DND-41 (cell line): ENCODE measurements around the gene ASIC1.

Experiments
- ATAC-seq: fragments of 200-7000 bp; cut with Tn5 transposase; 3 replicates; pipeline ENCODE4 v1.9.1; 2021; ENCODE audit warnings: low read depth; ENCODE audit not compliant: insufficient read depth
- DNase-seq: peaks from one replicate; pipeline ENCODE4 v3.0.0-alpha.2; 2020
- H2AFZ ChIP-seq: 2 replicates; pipeline ENCODE4 v1.6.0; 2012; ENCODE audit warnings: low read depth, low read length
- H3K27ac ChIP-seq: 2 replicates; pipeline ENCODE4 v1.5.1; 2012; ENCODE audit warnings: low read length, inconsistent platforms
- H3K27me3 ChIP-seq: fragments of 200-600 bp; sonication (generic); 2 replicates; pipeline ENCODE4 v1.6.0; 2012; ENCODE audit warnings: low read length, mild to moderate bottlenecking, inconsistent platforms; ENCODE audit not compliant: insufficient read depth, poor library complexity
- H3K36me3 ChIP-seq: 2 replicates; pipeline ENCODE4 v1.5.1; 2012; ENCODE audit warnings: low read length, inconsistent platforms; ENCODE audit not compliant: insufficient read depth
- H3K4me1 ChIP-seq: 2 replicates; pipeline ENCODE4 v1.5.1; 2012; ENCODE audit warnings: mild to moderate bottlenecking, low read length; ENCODE audit not compliant: insufficient read depth
- H3K4me2 ChIP-seq: 2 replicates; pipeline ENCODE4 v1.6.0; 2012; ENCODE audit warnings: mild to moderate bottlenecking, moderate library complexity, low read length, inconsistent platforms; ENCODE audit not compliant: insufficient read depth
- H3K4me3 ChIP-seq, 2 experiments: fragments of 200-600 bp in 1 of 2; shearing (Covaris generic) in 1 of 2; 2 replicates each; pipeline ENCODE4 v1.5.1; 2012 to 2016; ENCODE audit warnings: inconsistent platforms in 2 of 2, low read length in 2 of 2, mild to moderate bottlenecking in 2 of 2, low read depth in 1 of 2, moderate library complexity in 1 of 2
- H3K79me2 ChIP-seq: 2 replicates; pipeline ENCODE4 v1.6.0; 2012; ENCODE audit warnings: low read length, inconsistent platforms; ENCODE audit not compliant: insufficient read depth
- H3K9ac ChIP-seq: 2 replicates; pipeline ENCODE4 v1.6.0; 2012; ENCODE audit warnings: low read depth, mild to moderate bottlenecking, inconsistent platforms, low read length, moderate library complexity
- H3K9me3 ChIP-seq: 2 replicates; pipeline ENCODE4 v1.5.1; 2012; ENCODE audit warnings: low read length, moderate library complexity, mild to moderate bottlenecking, inconsistent platforms; ENCODE audit not compliant: insufficient read depth, severe bottlenecking
- H4K20me1 ChIP-seq: 2 replicates; pipeline ENCODE4 v1.6.0; 2012; ENCODE audit warnings: low read length; ENCODE audit not compliant: insufficient read depth
- CTCF ChIP-seq: IDR thresholded peaks from 2 replicates; pipeline ENCODE4 v1.5.1; 2012; ENCODE audit warnings: borderline replicate concordance, low read length, moderate library complexity, mild to moderate bottlenecking; ENCODE audit not compliant: poor library complexity, severe bottlenecking; ENCODE audit errors: extremely low read depth
- EZH2 ChIP-seq: IDR thresholded peaks from 3 replicates; pipeline ENCODE4 v1.6.1; 2012; ENCODE audit warnings: borderline replicate concordance, low read depth, mild to moderate bottlenecking, moderate library complexity, low read length, inconsistent platforms; ENCODE audit not compliant: severe bottlenecking

Gene ASIC1

GRCh38 chr12:50123203-50123602, 65.8 kb downstream of the ASIC1 start:
- no peaks in the 10 kb centered on the region for H3K4me1 ChIP-seq
- ATAC-seq: no peak
- DNase-seq: no peak
- peaks cover 65% of the 10 kb centered on the region for H3K36me3 ChIP-seq
- no peak for TF ChIP-seq EZH2
- TF ChIP-seq CTCF: no peak
- H3K4me2 ChIP-seq: no peak overlapping the region
- no peak overlapping the region for H3K4me3 ChIP-seq
- peaks cover 16% of the 10 kb centered on the region for H3K79me2 ChIP-seq
- no peaks in the 10 kb centered on the region for H3K27me3 ChIP-seq
- H2AFZ ChIP-seq: no peak overlapping the region
- no peaks in the 10 kb centered on the region for H3K9me3 ChIP-seq
- peaks cover 4% of the 10 kb centered on the region for H4K20me1 ChIP-seq
- no peak overlapping the region for H3K9ac ChIP-seq
- no peak overlapping the region for H3K27ac ChIP-seq

DNA sequence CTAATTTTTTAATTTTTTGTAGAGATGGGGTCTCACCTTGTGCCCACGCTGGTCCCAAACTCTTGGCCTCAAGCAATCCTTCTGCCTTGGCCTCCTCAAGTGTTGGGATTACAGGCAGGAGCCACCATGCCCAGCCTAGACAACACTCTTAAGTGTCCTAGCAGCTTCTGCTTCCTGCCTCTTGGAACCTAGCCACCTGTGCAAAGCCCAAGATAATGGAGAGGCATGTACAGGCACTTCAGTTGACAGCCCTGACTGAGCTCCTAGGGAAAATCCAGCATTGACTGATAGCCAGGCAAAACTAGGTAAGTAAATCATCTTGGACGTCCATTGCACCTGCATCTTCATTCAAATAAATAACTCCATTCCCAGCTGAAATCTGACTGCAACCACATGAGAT, 70.2 kb downstream of the ASIC1 start:
- Histone ChIP-seq H3K9ac (no peak overlapping the region), H2AFZ (no peak overlapping the region), H3K79me2 (0 out of 2 replicates have a peak, but pooled peaks cover 2% of the 10 kb centered on the region), H3K9me3 (no peaks in the 10 kb centered on the region), H3K4me1 (no peaks in the 10 kb centered on the region), H4K20me1 (0 out of 2 replicates have a peak, but pooled peaks cover 2% of the 10 kb centered on the region), H3K27me3 (no peaks in the 10 kb centered on the region), H3K4me2 (no peak overlapping the region), H3K27ac (no peak overlapping the region; the same call in 1 of the 2 replicates), H3K36me3 (peaks cover 70% of the 10 kb centered on the region), H3K4me3 (no peak overlapping the region)
- TF ChIP-seq EZH2: no peak
- TF ChIP-seq CTCF: no peak
- DNase-seq: no peak
- no peak for ATAC-seq

DNA sequence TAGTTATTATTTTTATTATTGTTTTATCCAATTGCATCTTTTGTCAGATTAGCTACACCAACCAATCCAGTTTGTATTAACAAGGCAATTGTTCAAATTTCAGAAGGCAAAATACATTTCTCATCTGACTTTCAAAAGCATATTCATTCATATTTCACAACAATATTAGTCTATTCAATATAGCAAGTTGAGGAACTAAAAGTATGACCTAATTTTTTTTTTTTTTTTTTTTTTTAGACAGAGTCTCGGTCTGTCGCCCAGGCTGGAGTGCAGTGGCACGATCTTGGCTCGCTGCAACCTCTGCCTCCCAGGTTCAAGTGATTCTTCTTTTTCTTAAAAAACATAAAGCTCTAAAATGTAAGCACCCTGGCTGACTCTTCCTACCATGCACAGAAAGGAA, 71.9 kb downstream of the ASIC1 start:
- H3K4me2 ChIP-seq: no peak overlapping the region
- H3K9me3 ChIP-seq: no peaks in the 10 kb centered on the region
- TF ChIP-seq EZH2 (no peak), CTCF (no peak)
- no peak overlapping the region for H2AFZ ChIP-seq
- 0 out of 2 replicates have a peak, but pooled peaks cover 2% of the 10 kb centered on the region for H4K20me1 ChIP-seq
- H3K4me1 ChIP-seq: no peaks in the 10 kb centered on the region
- no peak overlapping the region for H3K4me3 ChIP-seq
- no peaks in the 10 kb centered on the region for H3K27me3 ChIP-seq
- ATAC-seq: no peak
- H3K36me3 ChIP-seq: peaks cover 72% of the 10 kb centered on the region
- DNase-seq: no peak
- 0 out of 2 replicates have a peak, but pooled peaks cover 2% of the 10 kb centered on the region for H3K79me2 ChIP-seq
- no peak overlapping the region for H3K27ac ChIP-seq
- H3K9ac ChIP-seq: no peak overlapping the region
